WTC11 (cell line): ENCODE measurements around the gene SLC25A10. TPM values are rescaled to one million over a fixed set of nuclear protein-coding genes. Genes with fewer than 3 reads are reported as not detected.

Experiments
- ATAC-seq: fragments of 200-7000 bp; cut with Tn5 transposase; 2 replicates; pipeline ENCODE4 v1.10.0; 2021; ENCODE audit warnings: mild to moderate bottlenecking, moderate library complexity
- CTCF ChIA-PET: fragments of 300-600 bp; sonication (Branson Sonifier 250); formaldehyde crosslinking; loops from one replicate; lab custom pipeline; 2021; ENCODE audit warnings: antibody characterized with exemption; lab: Charles Lee
- POLR2A ChIA-PET: fragments of 350-600 bp; sonication (Branson Sonifier 250); formaldehyde crosslinking; loops from one replicate; lab custom pipeline; 2021; ENCODE audit warnings: antibody characterized with exemption; lab: Charles Lee
- DNase-seq: peaks from one replicate; pipeline ENCODE4 v3.0.0; 2021; ENCODE audit warnings: low spot score
- H3K27ac Mint-ChIP-seq: 2 replicates; pipeline ENCODE4 v1.8.0; 2021; ENCODE audit warnings: mixed read lengths
- H3K27me3 Mint-ChIP-seq: 2 replicates; pipeline ENCODE4 v1.8.0; 2021; ENCODE audit warnings: low read depth, mild to moderate bottlenecking, moderate library complexity, mixed read lengths
- H3K36me3 Mint-ChIP-seq: 2 replicates; pipeline ENCODE4 v1.8.0; 2021; ENCODE audit warnings: mixed read lengths
- H3K4me1 Mint-ChIP-seq: 2 replicates; pipeline ENCODE4 v1.8.0; 2022; ENCODE audit warnings: mixed read lengths
- H3K4me3 Mint-ChIP-seq: 2 replicates; pipeline ENCODE4 v1.8.0; 2021; ENCODE audit warnings: mild to moderate bottlenecking, moderate library complexity, mixed read lengths
- H3K9me3 Mint-ChIP-seq: 2 replicates; pipeline ENCODE4 v1.8.0; 2021; ENCODE audit warnings: mixed read lengths
- NFYB ChIP-seq: sonication (generic); formaldehyde crosslinking; conservative IDR thresholded peaks from 2 replicates; pipeline ENCODE4 v1.8.0; 2022; ENCODE audit warnings: low read depth, missing genetic modification reagents
- SMAD3 ChIP-seq: sonication (generic); formaldehyde crosslinking; IDR thresholded peaks from 2 replicates; pipeline ENCODE4 v1.8.0; 2022; ENCODE audit warnings: missing genetic modification reagents, mild to moderate bottlenecking, borderline replicate concordance
- SP1 ChIP-seq: sonication (generic); formaldehyde crosslinking; conservative IDR thresholded peaks from 2 replicates; pipeline ENCODE4 v1.8.1; 2022; ENCODE audit warnings: missing genetic modification reagents
- TEAD1 ChIP-seq: sonication (generic); formaldehyde crosslinking; IDR thresholded peaks from 2 replicates; pipeline ENCODE4 v1.8.0; 2022; ENCODE audit warnings: mild to moderate bottlenecking, missing genetic modification reagents
- ZBTB21 ChIP-seq: sonication (generic); formaldehyde crosslinking; IDR thresholded peaks from 2 replicates; pipeline ENCODE4 v1.8.1; 2023; ENCODE audit warnings: mild to moderate bottlenecking, missing genetic modification reagents, borderline replicate concordance
- ZNF263 ChIP-seq: sonication (generic); formaldehyde crosslinking; IDR thresholded peaks from 2 replicates; pipeline ENCODE4 v1.8.1; 2022; ENCODE audit warnings: low read depth, mild to moderate bottlenecking, moderate library complexity, missing genetic modification reagents
- total RNA-seq: library from RNA; stranded (reverse); gene quantifications from 3 replicates; pipeline ENCODE4 v1.2.3, GENCODE V29; 2021
- TF ChIP-seq, protein P1 (sequence below): sonication (generic); formaldehyde crosslinking; conservative IDR thresholded peaks from 2 replicates; pipeline ENCODE4 v1.8.1; 2022; ENCODE audit warnings: mild to moderate bottlenecking, missing genetic modification reagents
- TF ChIP-seq, protein P2 (sequence below): sonication (generic); formaldehyde crosslinking; IDR thresholded peaks from 2 replicates; pipeline ENCODE4 v1.8.1; 2023; ENCODE audit warnings: mild to moderate bottlenecking, missing genetic modification reagents, borderline replicate concordance
- TF ChIP-seq, protein P3 (sequence below): fragments of 250-450 bp; sonication (Bioruptor Pico); conservative IDR thresholded peaks from 2 replicates; pipeline ENCODE4 v1.9.0; 2021; ENCODE audit warnings: mild to moderate bottlenecking

The SLC25A10 gene
- total RNA-seq, 1 experiment from 2014 or later: 38.7 TPM

DNA sequence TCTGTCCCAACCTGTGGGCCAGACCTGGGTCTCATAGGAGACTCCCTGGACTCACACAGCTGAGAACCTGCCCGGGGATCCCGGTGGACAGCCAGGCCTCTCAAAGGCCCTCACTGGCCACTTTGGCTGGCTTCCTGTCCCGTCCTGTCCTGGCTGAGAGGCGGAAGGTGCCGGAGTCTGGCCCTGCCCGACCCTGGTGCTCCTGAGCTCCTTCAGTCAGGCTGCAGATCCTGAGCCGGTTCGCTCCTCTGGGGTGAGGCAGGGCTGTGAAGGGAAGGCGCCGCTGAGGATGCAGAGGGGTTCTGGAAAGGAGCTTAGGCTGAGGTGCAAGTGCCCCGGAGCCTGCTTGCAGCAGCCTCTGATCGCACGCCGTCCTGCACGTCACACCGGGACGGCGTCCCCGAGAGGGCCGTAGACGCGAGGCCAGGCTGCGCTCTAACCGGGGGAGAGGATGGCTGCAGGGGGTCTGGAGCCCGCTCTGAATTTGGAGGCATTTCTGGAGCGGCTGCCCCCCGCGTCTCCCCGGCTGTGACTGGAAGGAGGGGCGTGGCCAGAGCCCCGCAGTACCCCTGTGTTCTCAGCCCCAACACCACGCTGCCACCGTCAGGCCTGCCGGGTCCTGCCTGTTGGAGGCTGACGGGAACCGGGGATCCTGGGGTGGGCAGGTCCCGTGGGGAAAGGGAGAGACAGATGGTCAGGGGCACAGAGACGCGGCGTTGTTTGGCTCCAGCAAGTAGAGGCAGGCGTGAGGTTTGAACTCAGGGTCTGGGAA, 24.1 kb upstream of the SLC25A10 start:
- POLR2A ChIA-PET: no interaction called here
- DNase-seq: no peak
- H3K9me3 Mint-ChIP-seq: no peaks in the 10 kb centered on the region
- H3K4me1 Mint-ChIP-seq: peaks cover 7% of the 10 kb centered on the region
- CTCF ChIA-PET: no interaction called here
- ATAC-seq: no peak
- no peak overlapping the region for H3K4me3 Mint-ChIP-seq
- TF ChIP-seq, protein P1, sequence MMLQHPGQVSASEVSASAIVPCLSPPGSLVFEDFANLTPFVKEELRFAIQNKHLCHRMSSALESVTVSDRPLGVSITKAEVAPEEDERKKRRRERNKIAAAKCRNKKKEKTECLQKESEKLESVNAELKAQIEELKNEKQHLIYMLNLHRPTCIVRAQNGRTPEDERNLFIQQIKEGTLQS (CRISPR knock-in tag): no peak
- TF ChIP-seq, protein P2, sequence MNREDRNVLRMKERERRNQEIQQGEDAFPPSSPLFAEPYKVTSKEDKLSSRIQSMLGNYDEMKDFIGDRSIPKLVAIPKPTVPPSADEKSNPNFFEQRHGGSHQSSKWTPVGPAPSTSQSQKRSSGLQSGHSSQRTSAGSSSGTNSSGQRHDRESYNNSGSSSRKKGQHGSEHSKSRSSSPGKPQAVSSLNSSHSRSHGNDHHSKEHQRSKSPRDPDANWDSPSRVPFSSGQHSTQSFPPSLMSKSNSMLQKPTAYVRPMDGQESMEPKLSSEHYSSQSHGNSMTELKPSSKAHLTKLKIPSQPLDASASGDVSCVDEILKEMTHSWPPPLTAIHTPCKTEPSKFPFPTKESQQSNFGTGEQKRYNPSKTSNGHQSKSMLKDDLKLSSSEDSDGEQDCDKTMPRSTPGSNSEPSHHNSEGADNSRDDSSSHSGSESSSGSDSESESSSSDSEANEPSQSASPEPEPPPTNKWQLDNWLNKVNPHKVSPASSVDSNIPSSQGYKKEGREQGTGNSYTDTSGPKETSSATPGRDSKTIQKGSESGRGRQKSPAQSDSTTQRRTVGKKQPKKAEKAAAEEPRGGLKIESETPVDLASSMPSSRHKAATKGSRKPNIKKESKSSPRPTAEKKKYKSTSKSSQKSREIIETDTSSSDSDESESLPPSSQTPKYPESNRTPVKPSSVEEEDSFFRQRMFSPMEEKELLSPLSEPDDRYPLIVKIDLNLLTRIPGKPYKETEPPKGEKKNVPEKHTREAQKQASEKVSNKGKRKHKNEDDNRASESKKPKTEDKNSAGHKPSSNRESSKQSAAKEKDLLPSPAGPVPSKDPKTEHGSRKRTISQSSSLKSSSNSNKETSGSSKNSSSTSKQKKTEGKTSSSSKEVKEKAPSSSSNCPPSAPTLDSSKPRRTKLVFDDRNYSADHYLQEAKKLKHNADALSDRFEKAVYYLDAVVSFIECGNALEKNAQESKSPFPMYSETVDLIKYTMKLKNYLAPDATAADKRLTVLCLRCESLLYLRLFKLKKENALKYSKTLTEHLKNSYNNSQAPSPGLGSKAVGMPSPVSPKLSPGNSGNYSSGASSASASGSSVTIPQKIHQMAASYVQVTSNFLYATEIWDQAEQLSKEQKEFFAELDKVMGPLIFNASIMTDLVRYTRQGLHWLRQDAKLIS (CRISPR knock-in tag): no peak
- TF ChIP-seq NFYB (CRISPR knock-in tag) (no peak), SP1 (CRISPR knock-in tag) (no peak), SMAD3 (CRISPR knock-in tag) (no peak)
- no peak overlapping the region for H3K27ac Mint-ChIP-seq
- peaks cover 36% of the 10 kb centered on the region for H3K36me3 Mint-ChIP-seq
- no peaks in the 10 kb centered on the region; the same call in 1 of the 2 replicates for H3K27me3 Mint-ChIP-seq

DNA sequence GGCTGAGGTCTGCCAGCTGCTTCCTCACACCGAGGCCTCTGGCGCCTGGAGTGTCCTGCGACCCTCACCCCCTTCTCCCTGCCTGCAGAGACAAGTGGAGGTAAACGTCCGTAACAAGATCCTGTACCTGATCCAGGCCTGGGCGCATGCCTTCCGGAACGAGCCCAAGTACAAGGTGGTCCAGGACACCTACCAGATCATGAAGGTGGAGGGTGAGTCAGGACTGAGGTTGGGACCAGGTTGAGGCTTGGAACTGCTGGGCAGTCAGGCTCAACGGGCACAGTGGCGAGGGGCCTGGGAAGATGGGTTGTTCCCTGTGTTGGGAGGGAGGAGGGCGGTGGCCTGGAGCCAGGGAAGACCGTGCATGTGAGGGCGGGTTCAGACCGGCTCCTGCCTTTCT, 23.5 kb upstream of the SLC25A10 start:
- H3K27ac Mint-ChIP-seq: peak overlapping the region; percentile 70; the same call in 1 of the 2 replicates
- peaks cover 7% of the 10 kb centered on the region for H3K4me1 Mint-ChIP-seq
- POLR2A ChIA-PET: no interaction called here
- TF ChIP-seq, protein P3, sequence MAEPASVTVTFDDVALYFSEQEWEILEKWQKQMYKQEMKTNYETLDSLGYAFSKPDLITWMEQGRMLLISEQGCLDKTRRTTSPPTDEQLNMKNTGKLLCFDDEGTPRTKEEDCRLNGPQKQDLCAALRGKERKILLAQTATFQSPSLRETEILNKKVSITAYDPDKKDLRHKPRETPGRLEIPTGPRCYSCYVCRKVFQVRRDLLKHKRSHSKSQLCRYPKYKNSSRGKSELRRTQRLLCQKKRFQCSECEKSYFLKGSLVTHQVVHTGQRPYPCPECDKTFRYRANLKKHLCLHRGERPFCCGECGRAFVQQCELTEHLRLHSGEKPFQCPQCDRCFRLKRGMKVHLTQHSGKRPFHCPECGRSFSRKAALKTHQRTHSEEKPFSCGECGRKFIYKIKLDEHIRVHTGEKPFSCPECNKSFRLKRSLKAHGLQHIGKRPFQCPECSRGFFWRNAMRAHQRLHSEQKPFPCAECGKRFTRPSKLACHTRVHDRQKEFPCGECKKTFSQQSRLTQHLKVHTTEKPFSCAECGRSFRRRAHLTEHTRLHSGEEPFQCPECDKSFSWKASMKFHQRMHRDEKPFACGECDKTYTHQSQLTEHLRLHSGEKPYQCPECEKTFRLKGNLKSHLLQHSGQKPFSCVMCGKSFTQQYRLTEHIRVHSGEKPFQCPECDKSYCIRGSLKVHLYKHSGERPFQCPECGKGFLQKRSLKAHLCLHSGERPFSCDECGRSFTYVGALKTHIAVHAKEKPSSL: no peak
- TF ChIP-seq TEAD1 (CRISPR knock-in tag): no peak
- no peaks in the 10 kb centered on the region; the same call in 1 of the 2 replicates for H3K27me3 Mint-ChIP-seq
- H3K9me3 Mint-ChIP-seq: no peaks in the 10 kb centered on the region
- peaks cover 36% of the 10 kb centered on the region for H3K36me3 Mint-ChIP-seq
- ATAC-seq (no peak), DNase-seq (no peak)
- no peak overlapping the region for H3K4me3 Mint-ChIP-seq
- CTCF ChIA-PET: no interaction called here

DNA sequence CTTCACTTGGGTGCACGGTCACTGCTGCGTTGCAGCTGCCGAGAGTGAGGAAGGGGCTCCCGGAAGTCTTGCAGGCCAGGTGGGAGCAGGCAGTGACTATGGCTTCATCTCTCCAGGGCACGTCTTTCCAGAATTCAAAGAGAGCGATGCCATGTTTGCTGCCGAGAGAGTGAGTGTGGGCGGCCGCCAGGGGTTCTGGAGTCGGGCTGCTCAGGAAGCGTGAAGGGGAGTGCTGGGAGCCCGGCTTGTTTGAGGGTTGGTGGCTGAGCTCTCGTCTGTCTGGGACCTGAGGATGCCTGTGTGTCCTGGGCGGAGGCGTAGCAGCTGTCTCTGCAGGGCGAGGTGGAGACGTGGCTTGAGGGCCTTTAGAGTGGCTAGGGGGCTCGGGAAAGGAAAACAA, 22.0 kb upstream of the SLC25A10 start:
- TF ChIP-seq ZBTB21 (CRISPR knock-in tag) (no peak), ZNF263 (CRISPR knock-in tag) (no peak)
- TF ChIP-seq, protein P3: no peak
- no peak for DNase-seq
- H3K36me3 Mint-ChIP-seq: peaks cover 36% of the 10 kb centered on the region
- ATAC-seq: no peak
- H3K9me3 Mint-ChIP-seq: no peaks in the 10 kb centered on the region
- ChIA-PET POLR2A (no interaction called here), CTCF (no interaction called here)
- no peak overlapping the region for H3K4me3 Mint-ChIP-seq
- no peak overlapping the region for H3K27ac Mint-ChIP-seq
- no peaks in the 10 kb centered on the region for H3K27me3 Mint-ChIP-seq
- no peaks in the 10 kb centered on the region for H3K4me1 Mint-ChIP-seq
